ENCODE data around the gene NUP214.
"Not testable (repeated sequence)": the region's sequence is repeated elsewhere in the genome, so short reads cannot be mapped to it uniquely, and the experiment has no call there.

NUP214 gene

GRCh38 chr9:131117762-131118145, 7.6 kb upstream of the NUP214 start:
- DNase-seq, result no peak

GRCh38 chr9:131119600-131119999, 5.8 kb upstream of the NUP214 start:
- no peak for DNase-seq

GRCh38 chr9:131120620-131121228, 4.7 kb upstream of the NUP214 start:
- DNase-seq, result no peak

GRCh38 chr9:131121346-131121745, 4.0 kb upstream of the NUP214 start:
- DNase-seq, result no peak

- no peak for DNase-seq
Measured at GRCh38 chr9:131122158-131122557, 3.2 kb upstream of the NUP214 start.

GRCh38 chr9:131125038-131125287, 423 bp upstream of the NUP214 start:
- no peak for DNase-seq

GRCh38 chr9:131126059-131126426, 657 bp downstream of the NUP214 start:
- no peak for DNase-seq

GRCh38 chr9:131129183-131129582, 3.8 kb downstream of the NUP214 start:
- DNase-seq, result no peak

GRCh38 chr9:131138676-131139075, 13.3 kb downstream of the NUP214 start:
- DNase-seq, result no peak

- DNase-seq, result no peak
Measured at GRCh38 chr9:131140112-131140511, 14.7 kb downstream of the NUP214 start.

GRCh38 chr9:131140550-131140949, 15.2 kb downstream of the NUP214 start:
- no peak for DNase-seq

GRCh38 chr9:131142160-131142559, 16.8 kb downstream of the NUP214 start:
- DNase-seq, result no peak

- no peak for DNase-seq
Measured at GRCh38 chr9:131144201-131144600, 18.8 kb downstream of the NUP214 start.

GRCh38 chr9:131145245-131145644, 19.9 kb downstream of the NUP214 start:
- DNase-seq, result no peak

- no peak for DNase-seq
Measured at GRCh38 chr9:131146186-131146585, 20.8 kb downstream of the NUP214 start.

- DNase-seq, result no peak
Measured at GRCh38 chr9:131148276-131148675, 22.9 kb downstream of the NUP214 start.

GRCh38 chr9:131148966-131149687, 23.7 kb downstream of the NUP214 start:
- no peak for DNase-seq

- no peak for DNase-seq
Measured at GRCh38 chr9:131149688-131150053, 24.3 kb downstream of the NUP214 start.

GRCh38 chr9:131153595-131153994, 28.2 kb downstream of the NUP214 start:
- DNase-seq, result no peak

GRCh38 chr9:131158673-131159072, 33.3 kb downstream of the NUP214 start:
- not testable (repeated sequence) for DNase-seq

GRCh38 chr9:131160416-131161112, 35.2 kb downstream of the NUP214 start:
- DNase-seq, result no peak

- no peak for DNase-seq
Measured at GRCh38 chr9:131161585-131161984, 36.2 kb downstream of the NUP214 start.

- no peak for DNase-seq
Measured at GRCh38 chr9:131162886-131163285, 37.5 kb downstream of the NUP214 start.

GRCh38 chr9:131165523-131165922, 40.1 kb downstream of the NUP214 start:
- DNase-seq, result no peak
